A549 (cell line): Measurements from ENCODE around the gene ACACA.

ENCODE experiments used
- BHLHE40 ChIP-seq: IDR thresholded peaks from 2 replicates; pipeline ENCODE4 v1.6.1; 2012; ENCODE audit warnings: low read depth, low read length, inconsistent platforms
- CEBPB ChIP-seq, 2 experiments: fragments of >200 bp in 1 of 2; sonication (Bioruptor Twin) in 1 of 2; formaldehyde crosslinking in 1 of 2; IDR thresholded peaks; 2 replicates each; pipeline ENCODE4 v1.6.1; 2012 to 2016
- CTCF ChIP-seq: fragments of >200 bp; sonication (Bioruptor Twin); formaldehyde crosslinking; IDR thresholded peaks from 3 replicates; pipeline ENCODE4 v1.5.1; 2016
- ELK1 ChIP-seq: fragments of 150-350 bp; IDR thresholded peaks from 2 replicates; pipeline ENCODE4 v1.6.1; 2014; ENCODE audit warnings: low read depth, mild to moderate bottlenecking, low read length
- EP300 ChIP-seq, 2 experiments: fragments of >200 bp; sonication (Bioruptor Twin); formaldehyde crosslinking; IDR thresholded peaks; 2 replicates in 1 of 2; 3 replicates in 1 of 2; pipeline ENCODE4 v1.6.1; 2016 to 2017
- HDAC2 ChIP-seq: fragments of 200-600 bp; sonication (generic); IDR thresholded peaks from 2 replicates; pipeline ENCODE4 v1.6.1; 2016
- HES2 ChIP-seq: fragments of >200 bp; sonication (Bioruptor Twin); formaldehyde crosslinking; IDR thresholded peaks from 2 replicates; pipeline ENCODE4 v1.6.1; 2016
- KDM1A ChIP-seq: fragments of 200-600 bp; sonication (generic); IDR thresholded peaks from 2 replicates; pipeline ENCODE4 v1.6.1; 2016; ENCODE audit warnings: low read depth, mild to moderate bottlenecking
- MAX ChIP-seq: IDR thresholded peaks from 2 replicates; pipeline ENCODE4 v1.6.1; 2012
- PHF8 ChIP-seq: fragments of 200-600 bp; sonication (generic); IDR thresholded peaks from 2 replicates; pipeline ENCODE4 v1.6.1; 2016; ENCODE audit warnings: low read depth, mild to moderate bottlenecking, antibody characterized with exemption, moderate library complexity, borderline replicate concordance
- POLR2A ChIP-seq: IDR thresholded peaks from 2 replicates; pipeline ENCODE4 v1.6.1; 2012; ENCODE audit warnings: mild to moderate bottlenecking, low read length
- RAD21 ChIP-seq, 2 experiments: fragments of >200 bp in 1 of 2; sonication (Bioruptor Twin) in 1 of 2; formaldehyde crosslinking in 1 of 2; IDR thresholded peaks in 1 of 2; conservative IDR thresholded peaks in 1 of 2; 2 replicates in 1 of 2; 3 replicates in 1 of 2; pipeline ENCODE4 v1.6.1; 2012 to 2018; ENCODE audit warnings: inconsistent platforms in 1 of 2
- RFX5 ChIP-seq: fragments of 450-650 bp; IDR thresholded peaks from 2 replicates; pipeline ENCODE4 v1.7.1; 2014; ENCODE audit warnings: antibody characterized with exemption, mild to moderate bottlenecking, moderate library complexity
- TP53 ChIP-seq: fragments of 250-450 bp; sonication (Bioruptor Pico); IDR thresholded peaks from 2 replicates; pipeline ENCODE4 v1.5.0; 2021; ENCODE audit warnings: mild to moderate bottlenecking, moderate library complexity

- TF ChIP-seq CTCF = no peak
- no peak; the same call in 1 of the 2 replicates for TF ChIP-seq TP53 (CRISPR knock-in tag)
- TF ChIP-seq PHF8 = no peak
- no peak for TF ChIP-seq POLR2A
- no peak for TF ChIP-seq BHLHE40
- no peak for TF ChIP-seq KDM1A
- no peak; the same call in 1 of the 2 replicates for TF ChIP-seq MAX
- TF ChIP-seq HES2 = no peak
- TF ChIP-seq HDAC2 = no peak
- no peak for TF ChIP-seq ELK1
- TF ChIP-seq RFX5 = no peak
- no peak for TF ChIP-seq EP300 (IDR thresholded peaks at IDR 0.05)
- no peak for TF ChIP-seq RAD21 (conservative IDR thresholded peaks at IDR 0.05 in 1 of 2, IDR thresholded peaks at IDR 0.05 in 1 of 2)
- no peak for TF ChIP-seq CEBPB (IDR thresholded peaks at IDR 0.05)
These were observed 46.9 kb downstream of the ACACA start for GRCh38 chr17:37359682-37360188.
